ENCODE data around the gene OR10A6. TPM values are rescaled to one million over a fixed set of nuclear protein-coding genes. Genes with fewer than 3 reads are reported as not detected.
A peak's percentile ranks its signal among the peaks of the same experiment; 100 is the strongest.

The OR10A6 gene
- total RNA-seq: not detected
- long read RNA-seq: 0 reads

GRCh38 chr11:7931168-7931567, at the start of gene OR10A6:
OR10A6 (minus strand) TSS chr11:7931268; CDS start chr11:7928662, 2,606 bp downstream.
- ATAC-seq (no peak), DNase-seq (no peak)
- intact Hi-C loops (cut with DNase I, micrococcal nuclease): no loop called here

- intact Hi-C loops (cut with DNase I, micrococcal nuclease): no loop called here
- no peak for ATAC-seq
Measured at GRCh38 chr11:7977232-7977917, 46.3 kb upstream of the OR10A6 start.

GRCh38 chr11:7974668-7975067, 43.6 kb upstream of the OR10A6 start:
- DNase-seq (no peak), ATAC-seq (no peak)
- intact Hi-C loops (cut with DNase I, micrococcal nuclease): no loop called here

More at GRCh38 chr11:7977232-7977917, 46.3 kb upstream of the OR10A6 start:
- no peak for DNase-seq

GRCh38 chr11:7973011-7973410, 41.9 kb upstream of the OR10A6 start:
- DNase-seq (no peak), ATAC-seq (no peak)
- intact Hi-C loops (cut with DNase I, micrococcal nuclease): no loop called here

GRCh38 chr11:7971846-7972245, 40.8 kb upstream of the OR10A6 start:
- intact Hi-C loops (cut with DNase I, micrococcal nuclease): no loop called here
- no peak for ATAC-seq
- DNase-seq: no peak

- ATAC-seq (no peak), DNase-seq (no peak)
- intact Hi-C loops (cut with DNase I, micrococcal nuclease): no loop called here
Measured at GRCh38 chr11:7969756-7970646, 38.9 kb upstream of the OR10A6 start.

GRCh38 chr11:7968686-7969085, 37.6 kb upstream of the OR10A6 start:
- DNase-seq (no peak), ATAC-seq (no peak)
- intact Hi-C loops (cut with DNase I, micrococcal nuclease): no loop called here

- intact Hi-C loops (cut with DNase I, micrococcal nuclease): no loop called here
- ATAC-seq: no peak
Measured at GRCh38 chr11:7967826-7968225, 36.8 kb upstream of the OR10A6 start.

GRCh38 chr11:7967097-7967496, 36.0 kb upstream of the OR10A6 start:
- intact Hi-C loops (cut with DNase I, micrococcal nuclease): no loop called here
- ATAC-seq: no peak
- no peak for DNase-seq

More at GRCh38 chr11:7967826-7968225, 36.8 kb upstream of the OR10A6 start:
- DNase-seq: no peak

- ATAC-seq: no peak
- DNase-seq: no peak
- intact Hi-C loops (cut with DNase I, micrococcal nuclease): no loop called here
Measured at GRCh38 chr11:7965386-7965785, 34.3 kb upstream of the OR10A6 start, which contains the start of gene NLRP10. NLRP10 (minus strand) TSS chr11:7965447; CDS start chr11:7963495, 1,952 bp downstream.

GRCh38 chr11:7964873-7965272, 33.8 kb upstream of the OR10A6 start:
- DNase-seq (no peak), ATAC-seq (no peak)
- intact Hi-C loops (cut with DNase I, micrococcal nuclease): no loop called here

GRCh38 chr11:7964261-7964660, 33.2 kb upstream of the OR10A6 start:
- ATAC-seq (peak; percentile 34), DNase-seq (no peak)
- intact Hi-C loops (cut with DNase I, micrococcal nuclease): no loop called here

- no peak for ATAC-seq
- intact Hi-C loops (cut with DNase I, micrococcal nuclease): no loop called here
- DNase-seq: no peak
Measured at GRCh38 chr11:7955191-7955590, 24.1 kb upstream of the OR10A6 start.

- DNase-seq (no peak), ATAC-seq (no peak)
- intact Hi-C loops (cut with DNase I, micrococcal nuclease): no loop called here
Measured at GRCh38 chr11:7949934-7950333, 18.9 kb upstream of the OR10A6 start.

GRCh38 chr11:7944123-7944522, 13.1 kb upstream of the OR10A6 start:
- intact Hi-C loops (cut with DNase I, micrococcal nuclease): no loop called here
- DNase-seq: no peak
- no peak for ATAC-seq

- ATAC-seq (no peak), DNase-seq (no peak)
- intact Hi-C loops (cut with DNase I, micrococcal nuclease): no loop called here
Measured at GRCh38 chr11:7941608-7942007, 10.5 kb upstream of the OR10A6 start, which contains the start of gene OR10A3. OR10A3 (minus strand) TSS chr11:7941708; CDS start chr11:7939520, 2,188 bp downstream.

- DNase-seq (no peak), ATAC-seq (no peak)
- intact Hi-C loops (cut with DNase I, micrococcal nuclease): no loop called here
Measured at GRCh38 chr11:7941146-7941545, 10.1 kb upstream of the OR10A6 start.

GRCh38 chr11:7936615-7937014, 5.5 kb upstream of the OR10A6 start:
- intact Hi-C loops (cut with DNase I, micrococcal nuclease): no loop called here
- peak; percentile 81 for ATAC-seq
- DNase-seq: peak; percentile 33 to 68

- intact Hi-C loops (cut with DNase I, micrococcal nuclease): no loop called here
- no peak for ATAC-seq
- DNase-seq: no peak
Measured at GRCh38 chr11:7927635-7928034, 3.4 kb downstream of the OR10A6 start.

- DNase-seq: no peak
- ATAC-seq: no peak
- intact Hi-C loops (cut with DNase I, micrococcal nuclease): no loop called here
Measured at GRCh38 chr11:7924536-7924935, 6.5 kb downstream of the OR10A6 start.
